ENCODE measurements around the gene ZNF844. TPM values are rescaled to one million over a fixed set of nuclear protein-coding genes. Genes with fewer than 3 reads are reported as not detected.

The ZNF844 gene
- total and polyA plus RNA-seq, 10 of the 15 experiments (the other 5 are each of a cell fraction or from before 2014, with no cell fraction given), result 0.16 to 1.1 (median 0.70) TPM

DNA sequence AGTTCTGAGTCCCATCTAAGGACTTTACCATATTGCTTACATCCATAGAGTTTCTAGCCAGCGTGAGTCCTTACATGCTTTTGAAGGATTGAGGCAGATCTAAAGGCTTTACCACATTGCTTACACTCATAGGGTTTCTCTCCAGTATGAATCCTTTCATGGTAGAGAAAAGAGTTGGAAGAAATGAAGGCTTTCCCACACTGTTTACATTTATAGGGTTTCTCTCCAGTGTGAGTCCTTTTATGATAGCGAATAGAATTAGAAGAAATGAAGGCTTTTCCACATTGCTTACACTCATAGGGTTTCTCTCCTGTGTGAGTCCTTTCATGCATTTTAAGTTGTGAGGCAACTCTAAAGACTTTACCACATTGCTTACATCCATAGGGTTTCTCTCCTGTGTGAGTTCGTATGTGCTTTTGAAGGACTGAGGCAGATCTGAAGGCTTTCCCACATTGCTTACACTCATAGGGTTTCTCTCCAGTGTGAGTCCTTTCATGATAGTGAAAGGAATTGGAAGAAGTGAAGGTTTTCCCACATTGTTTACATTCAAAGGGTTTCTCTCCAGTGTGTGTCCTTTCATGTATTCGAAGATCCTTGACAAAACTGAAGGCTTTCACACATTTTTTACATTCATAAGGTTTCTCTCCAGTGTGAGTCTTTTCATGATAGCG is 20.6 kb upstream of the ZNF844 start:
- 85% methylated on average over 5 of the region's 5 CpGs for WGBS (ENCODE audit: insufficient coverage, insufficient replicate concordance, low lambda C conversion rate, missing lambda C conversion rate)
- Histone ChIP-seq H3K4me2 (ENCODE audit: control insufficient read depth, insufficient read depth) (no peak overlapping the region), H3K79me2 (ENCODE audit: control insufficient read depth, insufficient read depth, low read length) (no peaks in the 10 kb centered on the region), H2AFZ (ENCODE audit: control insufficient read depth, low read depth, low read length) (no peak overlapping the region), H3K4me3 (no peak overlapping the region), H3K27me3 (replicated peaks in 1 of 2; ENCODE audit: control insufficient read depth in 2 of 2, insufficient read depth in 2 of 2, low read length in 1 of 2) (no peaks in the 10 kb centered on the region), H3K9ac (ENCODE audit: control insufficient read depth, insufficient read depth, low read length) (no peak overlapping the region), H4K20me1 (ENCODE audit: control insufficient read depth, insufficient read depth) (no peaks in the 10 kb centered on the region), H3K27ac (ENCODE audit: control insufficient read depth, insufficient read depth) (no peak overlapping the region), H3K9me3 (replicated peaks; ENCODE audit: control insufficient read depth, insufficient read depth, low read length) (peaks cover 39% of the 10 kb centered on the region), H3K4me1 (ENCODE audit: control insufficient read depth, insufficient read depth, low read length) (no peaks in the 10 kb centered on the region), H3K36me3 (ENCODE audit: control insufficient read depth in 2 of 2, insufficient read depth in 2 of 2, low read length in 1 of 2) (peaks cover 0 to 3% of the 10 kb centered on the region in 2 experiments; a peak in 2 of 4 replicates)
- CTCF ChIA-PET, result no interaction called here
- in situ Hi-C loops (cut with MboI), result no loop called here
- SMC1A ChIA-PET (ENCODE audit: uncharacterized antibody, unreplicated experiment), result no interaction called here
- FAIRE-seq (no peak), ATAC-seq (no peak), DNase-seq (ENCODE audit: low read depth, low spot score) (no peak)
- BruUV-seq (replicated peaks), result TSS peak; percentile 53
- intact Hi-C loops (cut with micrococcal nuclease; ENCODE audit: unreplicated experiment), result no loop called here
- RAD21 ChIA-PET (ENCODE audit: unreplicated experiment), result no interaction called here
- POLR2A ChIA-PET, result no interaction called here
- no peak for TF ChIP-seq CBX5 (IDR thresholded peaks at IDR 0.05; ENCODE audit: low read depth)
- no peak for TF ChIP-seq IRF4 (IDR thresholded peaks at IDR 0.05; ENCODE audit: low read depth, low read length)
- TF ChIP-seq MEF2B (IDR thresholded peaks at IDR 0.05; ENCODE audit: partially characterized antibody, poor library complexity, severe bottlenecking), result no peak
- no peak for TF ChIP-seq MYC (IDR thresholded peaks at IDR 0.05; ENCODE audit: insufficient read depth, insufficient read length, insufficient replicate concordance, low read length, severe bottlenecking)
- TF ChIP-seq GABPA (IDR thresholded peaks at IDR 0.05; ENCODE audit: low read depth), result no peak
- no peak for TF ChIP-seq JUND (IDR thresholded peaks at IDR 0.05; ENCODE audit: low read depth, low read length)
- TF ChIP-seq YBX1 (IDR thresholded peaks at IDR 0.05), result no peak
- no peak for TF ChIP-seq ETV6 (conservative IDR thresholded peaks at IDR 0.05 in 1 of 2, IDR thresholded peaks at IDR 0.05 in 1 of 2; ENCODE audit: borderline replicate concordance in 1 of 2, low read depth in 1 of 2)
- TF ChIP-seq STAT3 (IDR thresholded peaks at IDR 0.05; ENCODE audit: low read depth, low read length), result no peak
- TF ChIP-seq RFX5 (IDR thresholded peaks at IDR 0.05; ENCODE audit: low read depth, low read length), result no peak
- TF ChIP-seq, protein P1, sequence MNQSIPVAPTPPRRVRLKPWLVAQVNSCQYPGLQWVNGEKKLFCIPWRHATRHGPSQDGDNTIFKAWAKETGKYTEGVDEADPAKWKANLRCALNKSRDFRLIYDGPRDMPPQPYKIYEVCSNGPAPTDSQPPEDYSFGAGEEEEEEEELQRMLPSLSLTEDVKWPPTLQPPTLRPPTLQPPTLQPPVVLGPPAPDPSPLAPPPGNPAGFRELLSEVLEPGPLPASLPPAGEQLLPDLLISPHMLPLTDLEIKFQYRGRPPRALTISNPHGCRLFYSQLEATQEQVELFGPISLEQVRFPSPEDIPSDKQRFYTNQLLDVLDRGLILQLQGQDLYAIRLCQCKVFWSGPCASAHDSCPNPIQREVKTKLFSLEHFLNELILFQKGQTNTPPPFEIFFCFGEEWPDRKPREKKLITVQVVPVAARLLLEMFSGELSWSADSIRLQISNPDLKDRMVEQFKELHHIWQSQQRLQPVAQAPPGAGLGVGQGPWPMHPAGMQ (IDR thresholded peaks at IDR 0.05; ENCODE audit: borderline replicate concordance), result no peak
- TF ChIP-seq, protein P2, sequence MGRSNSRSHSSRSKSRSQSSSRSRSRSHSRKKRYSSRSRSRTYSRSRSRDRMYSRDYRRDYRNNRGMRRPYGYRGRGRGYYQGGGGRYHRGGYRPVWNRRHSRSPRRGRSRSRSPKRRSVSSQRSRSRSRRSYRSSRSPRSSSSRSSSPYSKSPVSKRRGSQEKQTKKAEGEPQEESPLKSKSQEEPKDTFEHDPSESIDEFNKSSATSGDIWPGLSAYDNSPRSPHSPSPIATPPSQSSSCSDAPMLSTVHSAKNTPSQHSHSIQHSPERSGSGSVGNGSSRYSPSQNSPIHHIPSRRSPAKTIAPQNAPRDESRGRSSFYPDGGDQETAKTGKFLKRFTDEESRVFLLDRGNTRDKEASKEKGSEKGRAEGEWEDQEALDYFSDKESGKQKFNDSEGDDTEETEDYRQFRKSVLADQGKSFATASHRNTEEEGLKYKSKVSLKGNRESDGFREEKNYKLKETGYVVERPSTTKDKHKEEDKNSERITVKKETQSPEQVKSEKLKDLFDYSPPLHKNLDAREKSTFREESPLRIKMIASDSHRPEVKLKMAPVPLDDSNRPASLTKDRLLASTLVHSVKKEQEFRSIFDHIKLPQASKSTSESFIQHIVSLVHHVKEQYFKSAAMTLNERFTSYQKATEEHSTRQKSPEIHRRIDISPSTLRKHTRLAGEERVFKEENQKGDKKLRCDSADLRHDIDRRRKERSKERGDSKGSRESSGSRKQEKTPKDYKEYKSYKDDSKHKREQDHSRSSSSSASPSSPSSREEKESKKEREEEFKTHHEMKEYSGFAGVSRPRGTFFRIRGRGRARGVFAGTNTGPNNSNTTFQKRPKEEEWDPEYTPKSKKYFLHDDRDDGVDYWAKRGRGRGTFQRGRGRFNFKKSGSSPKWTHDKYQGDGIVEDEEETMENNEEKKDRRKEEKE (IDR thresholded peaks at IDR 0.05), result no peak
- no peak for TF ChIP-seq IKZF1 (conservative IDR thresholded peaks at IDR 0.05)
- TF ChIP-seq MTA2 (IDR thresholded peaks at IDR 0.05; ENCODE audit: low read depth), result no peak
- no peak for TF ChIP-seq TAF1 (IDR thresholded peaks at IDR 0.05; ENCODE audit: borderline replicate concordance, low read depth, low read length)
- TF ChIP-seq, protein P3, sequence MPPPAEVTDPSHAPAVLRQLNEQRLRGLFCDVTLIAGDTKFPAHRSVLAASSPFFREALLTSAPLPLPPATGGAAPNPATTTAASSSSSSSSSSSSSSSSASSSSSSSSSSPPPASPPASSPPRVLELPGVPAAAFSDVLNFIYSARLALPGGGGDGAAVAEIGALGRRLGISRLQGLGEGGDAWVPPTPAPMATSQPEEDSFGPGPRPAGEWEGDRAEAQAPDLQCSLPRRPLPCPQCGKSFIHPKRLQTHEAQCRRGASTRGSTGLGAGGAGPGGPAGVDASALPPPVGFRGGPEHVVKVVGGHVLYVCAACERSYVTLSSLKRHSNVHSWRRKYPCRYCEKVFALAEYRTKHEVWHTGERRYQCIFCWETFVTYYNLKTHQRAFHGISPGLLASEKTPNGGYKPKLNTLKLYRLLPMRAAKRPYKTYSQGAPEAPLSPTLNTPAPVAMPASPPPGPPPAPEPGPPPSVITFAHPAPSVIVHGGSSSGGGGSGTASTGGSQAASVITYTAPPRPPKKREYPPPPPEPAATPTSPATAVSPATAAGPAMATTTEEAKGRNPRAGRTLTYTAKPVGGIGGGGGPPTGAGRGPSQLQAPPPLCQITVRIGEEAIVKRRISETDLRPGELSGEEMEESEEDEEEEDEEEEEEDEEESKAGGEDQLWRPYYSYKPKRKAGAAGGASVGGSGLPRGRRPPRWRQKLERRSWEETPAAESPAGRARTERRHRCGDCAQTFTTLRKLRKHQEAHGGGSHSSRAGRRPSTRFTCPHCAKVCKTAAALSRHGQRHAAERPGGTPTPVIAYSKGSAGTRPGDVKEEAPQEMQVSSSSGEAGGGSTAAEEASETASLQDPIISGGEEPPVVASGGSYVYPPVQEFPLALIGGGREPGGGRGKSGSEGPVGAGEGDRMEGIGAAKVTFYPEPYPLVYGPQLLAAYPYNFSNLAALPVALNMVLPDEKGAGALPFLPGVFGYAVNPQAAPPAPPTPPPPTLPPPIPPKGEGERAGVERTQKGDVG (CRISPR knock-in tag; IDR thresholded peaks at IDR 0.05), result no peak
- no peak for TF ChIP-seq STAT1 (conservative IDR thresholded peaks at IDR 0.05)
